GM23248 (cell line): Measurements from ENCODE around the gene PHB1. TPM values are rescaled to one million over a fixed set of nuclear protein-coding genes. Genes with fewer than 3 reads are reported as not detected.
A peak's percentile ranks its signal among the peaks of the same experiment; 100 is the strongest.

Experiments used
- DNase-seq: peaks from one replicate; pipeline ENCODE4 v3.0.0-alpha.2; 2015
- H2AFZ ChIP-seq: fragments of 200-600 bp; sonication (generic); 2 replicates; pipeline ENCODE4 v1.6.1; 2016; ENCODE audit warnings: antibody characterized with exemption
- H3F3A ChIP-seq: fragments of 200-600 bp; sonication (generic); 2 replicates; pipeline ENCODE4 v1.6.1; 2016; ENCODE audit warnings: mild to moderate bottlenecking, antibody characterized with exemption, mixed run types; ENCODE audit not compliant: insufficient read depth
- H3K27ac ChIP-seq: fragments of 200-600 bp; sonication (generic); 2 replicates; pipeline ENCODE4 v1.5.1; 2016; ENCODE audit warnings: mild to moderate bottlenecking
- H3K27me3 ChIP-seq: fragments of 200-600 bp; sonication (generic); replicated peaks from 2 replicates; pipeline ENCODE4 v1.6.1; 2016; ENCODE audit warnings: mild to moderate bottlenecking; ENCODE audit not compliant: insufficient read depth
- H3K36me3 ChIP-seq: fragments of 200-600 bp; sonication (generic); 2 replicates; pipeline ENCODE4 v1.6.1; 2016; ENCODE audit warnings: low read depth, mild to moderate bottlenecking
- H3K4me1 ChIP-seq: fragments of 200-600 bp; sonication (generic); 2 replicates; pipeline ENCODE4 v1.6.1; 2016; ENCODE audit warnings: mild to moderate bottlenecking; ENCODE audit not compliant: insufficient read depth
- H3K4me2 ChIP-seq: fragments of 200-600 bp; sonication (generic); one replicate; pipeline ENCODE4 v1.6.1; 2016; ENCODE audit warnings: mild to moderate bottlenecking; ENCODE audit not compliant: unreplicated experiment
- H3K4me3 ChIP-seq: fragments of 200-600 bp; sonication (generic); 2 replicates; pipeline ENCODE4 v1.5.1; 2016; ENCODE audit warnings: mild to moderate bottlenecking
- H3K79me2 ChIP-seq: fragments of 200-600 bp; sonication (generic); 2 replicates; pipeline ENCODE4 v1.6.1; 2016; ENCODE audit warnings: mild to moderate bottlenecking; ENCODE audit not compliant: insufficient read depth
- H3K9ac ChIP-seq: fragments of 200-600 bp; sonication (generic); 2 replicates; pipeline ENCODE4 v1.6.1; 2016; ENCODE audit warnings: mild to moderate bottlenecking
- H3K9me2 ChIP-seq: fragments of 200-600 bp; sonication (generic); 2 replicates; pipeline ENCODE4 v1.6.1; 2016; ENCODE audit warnings: mixed run types, mild to moderate bottlenecking, moderate library complexity; ENCODE audit not compliant: insufficient read depth
- H3K9me3 ChIP-seq: fragments of 200-600 bp; sonication (generic); one replicate; pipeline ENCODE4 v1.6.1; 2017; ENCODE audit warnings: low read depth
- H4K20me1 ChIP-seq: fragments of 200-600 bp; sonication (generic); 2 replicates; pipeline ENCODE4 v1.6.0; 2016; ENCODE audit not compliant: insufficient read depth
- EZH2 ChIP-seq: fragments of 200-600 bp; sonication (generic); IDR thresholded peaks from 2 replicates; pipeline ENCODE4 v1.6.1; 2018; ENCODE audit warnings: antibody characterized with exemption, mild to moderate bottlenecking; ENCODE audit not compliant: insufficient read depth, poor library complexity, severe bottlenecking
- EZH2phosphoT487 ChIP-seq: fragments of 200-600 bp; sonication (generic); IDR thresholded peaks from 2 replicates; pipeline ENCODE4 v1.6.1; 2018; ENCODE audit warnings: antibody characterized with exemption, moderate library complexity, mild to moderate bottlenecking, low read depth; ENCODE audit not compliant: insufficient read depth
- WGBS, 2 experiments: methylation state at CpG; one replicate each; pipeline ENCODE4 v1.1.6; 2015 to 2017; ENCODE audit warnings: low lambda C conversion rate in 2 of 2, low coverage in 1 of 2; ENCODE audit errors: missing lambda C conversion rate in 2 of 2; 5-methylcytosine and 5-hydroxymethylcytosine counted together
- in situ Hi-C: fragments of 300-500 bp; cut with MboI; formaldehyde crosslinking; loops from 2 replicates; pipeline ENCODE4 v1.15.0; 2020
- polyA plus RNA-seq: library from polyadenylated mRNA; unstranded; fragments of >200 nt; fragmentation: Nextera tagmentation; extraction: Ambion mirVana; gene quantifications from 2 replicates; pipeline ENCODE4 v1.2.1, GENCODE V29; 2016
- total RNA-seq: library from RNA; depleted of rRNA; stranded (reverse); fragments of >200 nt; shearing (Covaris generic); gene quantifications from 2 replicates; pipeline ENCODE4 v1.2.3, GENCODE V29; 2014

The PHB1 gene
- total and polyA plus RNA-seq, 2 experiments from 2014 or later, result 107 to 177 TPM

DNA sequence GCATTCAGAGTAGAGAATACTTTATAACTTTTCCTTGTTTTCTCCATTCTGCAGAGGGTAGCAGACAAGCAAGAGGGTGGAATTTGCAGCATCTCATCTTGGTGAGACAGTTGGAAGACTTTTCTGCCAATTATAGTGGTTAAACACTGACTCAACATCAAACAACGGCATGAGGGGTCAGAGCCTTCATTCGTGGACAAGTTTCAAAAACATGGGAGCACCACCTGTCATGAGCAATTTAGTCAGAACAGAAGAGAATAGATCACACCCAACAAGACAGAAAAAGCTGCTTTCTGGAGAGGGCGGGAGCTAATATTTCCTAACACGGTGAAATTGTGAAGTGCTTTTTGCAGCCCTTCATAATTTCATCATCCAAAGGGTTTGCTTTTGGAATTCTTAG lies 34.8 kb downstream of the PHB1 start:
- Histone ChIP-seq H3K9me3 (no peaks in the 10 kb centered on the region), H3K4me1 (no peaks in the 10 kb centered on the region), H3K79me2 (no peaks in the 10 kb centered on the region), H3K9ac (no peak overlapping the region), H3K36me3 (no peaks in the 10 kb centered on the region), H3K4me2 (no peak overlapping the region), H4K20me1 (no peaks in the 10 kb centered on the region), H3F3A (no peaks in the 10 kb centered on the region), H3K9me2 (no peaks in the 10 kb centered on the region), H3K4me3 (no peak overlapping the region), H2AFZ (no peak overlapping the region), H3K27me3 (no peaks in the 10 kb centered on the region), H3K27ac (no peak overlapping the region)
- DNase-seq, result peak; percentile 28
- WGBS, 2 experiments, result 60 to 75% methylated on average over 4 of the region's 4 CpGs
- in situ Hi-C loops, result no loop called here
- TF ChIP-seq EZH2 (no peak), EZH2phosphoT487 (no peak)

DNA sequence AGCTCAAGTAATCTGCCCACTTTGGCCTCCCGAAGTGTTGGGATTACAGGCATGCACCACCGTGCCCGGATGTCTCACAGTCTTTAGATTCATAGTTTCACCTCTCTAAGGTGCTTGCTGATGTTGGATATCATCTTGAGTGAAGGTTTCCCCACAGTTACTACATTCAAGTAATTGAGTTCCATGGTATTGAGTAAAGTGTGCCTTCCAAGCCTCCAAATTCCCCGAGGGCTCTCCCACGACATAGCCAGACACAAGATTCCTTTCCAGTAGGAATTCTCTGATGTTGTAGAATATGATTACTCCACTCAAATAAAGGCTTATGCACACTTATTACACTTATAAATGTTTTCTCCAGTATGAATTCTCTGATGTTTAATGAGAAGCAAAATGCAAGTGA lies 36.4 kb downstream of the PHB1 start:
- H2AFZ ChIP-seq, result no peak overlapping the region
- no peaks in the 10 kb centered on the region for H4K20me1 ChIP-seq
- no peak overlapping the region for H3K27ac ChIP-seq
- TF ChIP-seq EZH2phosphoT487 (no peak), EZH2 (no peak)
- 69% methylated on average over 5 of the region's 5 CpGs for WGBS, 2 experiments
- DNase-seq, result no peak
- H3K36me3 ChIP-seq, result no peaks in the 10 kb centered on the region
- H3K9ac ChIP-seq, result no peak overlapping the region
- no peaks in the 10 kb centered on the region for H3K9me2 ChIP-seq
- no peaks in the 10 kb centered on the region for H3K27me3 ChIP-seq
- H3K4me2 ChIP-seq, result no peak overlapping the region
- no peaks in the 10 kb centered on the region for H3K79me2 ChIP-seq
- no peaks in the 10 kb centered on the region for H3K4me1 ChIP-seq
- no peaks in the 10 kb centered on the region for H3K9me3 ChIP-seq
- in situ Hi-C loops, result no loop called here
- H3F3A ChIP-seq, result no peaks in the 10 kb centered on the region
- H3K4me3 ChIP-seq, result no peak overlapping the region

DNA sequence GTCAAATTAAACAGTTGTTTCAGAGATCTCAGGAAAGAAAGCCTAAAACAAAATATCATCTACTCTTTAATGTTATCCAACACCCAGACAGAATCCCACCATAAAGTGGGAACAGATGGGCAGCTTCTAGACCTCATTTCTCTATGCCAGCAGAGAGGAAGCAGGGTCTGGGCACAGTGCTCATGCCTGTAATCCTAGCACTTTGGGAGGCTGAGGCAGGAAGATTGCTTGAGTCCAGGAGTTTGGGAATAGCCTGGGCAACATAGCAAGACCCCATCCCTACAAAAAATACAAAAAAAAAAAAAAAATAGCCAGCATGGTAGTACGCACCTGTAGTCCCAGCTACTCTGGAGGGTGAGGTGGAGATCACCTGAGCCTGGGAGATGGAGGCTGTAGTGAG lies 39.1 kb downstream of the PHB1 start:
- TF ChIP-seq EZH2phosphoT487 (no peak), EZH2 (no peak)
- WGBS, 2 experiments, result 100% methylated on average over 1 of the region's 1 CpG

DNA sequence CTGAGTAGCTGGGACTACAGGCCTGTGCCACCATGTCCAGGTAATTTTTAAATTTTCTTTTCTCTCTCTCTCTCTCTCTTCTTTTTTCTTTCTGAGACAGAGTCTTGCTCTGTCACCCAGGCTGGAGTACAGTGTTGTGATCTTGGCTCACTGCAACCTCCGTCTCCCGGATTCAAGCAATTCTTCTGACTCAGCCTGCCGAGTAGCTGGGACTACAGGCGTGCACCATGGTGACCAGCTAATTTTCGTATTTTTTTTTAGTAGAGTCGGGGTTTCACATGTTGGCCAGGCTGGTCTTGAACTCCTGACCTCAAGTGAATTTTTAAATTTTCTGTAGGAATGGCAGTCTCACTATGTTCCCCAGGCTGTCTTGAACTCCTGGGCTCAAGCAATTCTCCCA lies 41.6 kb downstream of the PHB1 start:
- no peak for TF ChIP-seq EZH2
- TF ChIP-seq EZH2phosphoT487, result no peak
- Histone ChIP-seq H3K9me2 (no peaks in the 10 kb centered on the region), H3K9ac (no peak overlapping the region), H4K20me1 (no peaks in the 10 kb centered on the region), H3K36me3 (no peaks in the 10 kb centered on the region), H3K4me3 (no peak overlapping the region), H3K4me2 (no peak overlapping the region), H3K79me2 (no peaks in the 10 kb centered on the region), H3K27ac (no peak overlapping the region), H3K27me3 (no peaks in the 10 kb centered on the region), H3F3A (no peaks in the 10 kb centered on the region), H3K4me1 (no peaks in the 10 kb centered on the region), H2AFZ (no peak overlapping the region), H3K9me3 (no peaks in the 10 kb centered on the region)
- WGBS, 2 experiments, result 81 to 82% methylated on average over 6 of the region's 6 CpGs
- in situ Hi-C loops, result no loop called here
- no peak for DNase-seq

More for the DNA sequence above, 39.1 kb downstream of the PHB1 start:
- Histone ChIP-seq H2AFZ (no peak overlapping the region), H3K27ac (no peak overlapping the region), H3K27me3 (no peaks in the 10 kb centered on the region), H4K20me1 (no peaks in the 10 kb centered on the region), H3K9me3 (no peaks in the 10 kb centered on the region), H3F3A (no peaks in the 10 kb centered on the region), H3K9me2 (no peaks in the 10 kb centered on the region), H3K79me2 (no peaks in the 10 kb centered on the region), H3K4me3 (no peak overlapping the region), H3K36me3 (no peaks in the 10 kb centered on the region), H3K4me2 (no peak overlapping the region), H3K9ac (no peak overlapping the region), H3K4me1 (no peaks in the 10 kb centered on the region)
- no peak for DNase-seq
- in situ Hi-C loops, result no loop called here

DNA sequence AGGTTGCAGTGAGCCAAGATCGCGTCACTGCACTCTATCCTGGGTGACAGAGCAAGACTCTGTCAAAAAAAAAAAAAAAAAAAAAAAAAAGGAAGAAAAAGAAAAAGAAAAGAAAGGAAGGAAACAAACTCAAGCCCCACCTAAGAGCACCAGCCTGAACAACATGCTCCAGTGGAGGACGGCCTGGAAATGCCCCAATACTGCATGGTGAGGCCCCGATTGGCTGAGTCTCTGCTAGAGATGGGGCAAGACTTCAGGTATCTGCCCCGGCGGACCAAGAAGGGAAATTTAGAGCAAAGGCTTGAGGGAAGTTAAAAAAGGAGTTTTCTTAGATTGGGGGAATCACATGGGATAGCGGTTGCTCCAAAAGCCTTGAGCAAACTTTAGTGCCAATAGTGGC lies 42.3 kb downstream of the PHB1 start:
- H3K79me2 ChIP-seq, result no peaks in the 10 kb centered on the region
- H3K36me3 ChIP-seq, result no peaks in the 10 kb centered on the region
- H3K27ac ChIP-seq, result no peak overlapping the region
- H4K20me1 ChIP-seq, result no peaks in the 10 kb centered on the region
- 83 to 86% methylated on average over 7 of the region's 7 CpGs for WGBS, 2 experiments
- in situ Hi-C loops, result no loop called here
- no peaks in the 10 kb centered on the region for H3K9me2 ChIP-seq
- no peak overlapping the region for H3K4me3 ChIP-seq
- DNase-seq, result no peak
- H3K4me2 ChIP-seq, result no peak overlapping the region
- H3K9ac ChIP-seq, result no peak overlapping the region
- H2AFZ ChIP-seq, result no peak overlapping the region
- H3F3A ChIP-seq, result no peaks in the 10 kb centered on the region
- no peak for TF ChIP-seq EZH2
- no peaks in the 10 kb centered on the region for H3K27me3 ChIP-seq
- no peaks in the 10 kb centered on the region for H3K4me1 ChIP-seq
- no peaks in the 10 kb centered on the region for H3K9me3 ChIP-seq
